ENCODE data around the gene TAS1R2.

Gene TAS1R2

DNA sequence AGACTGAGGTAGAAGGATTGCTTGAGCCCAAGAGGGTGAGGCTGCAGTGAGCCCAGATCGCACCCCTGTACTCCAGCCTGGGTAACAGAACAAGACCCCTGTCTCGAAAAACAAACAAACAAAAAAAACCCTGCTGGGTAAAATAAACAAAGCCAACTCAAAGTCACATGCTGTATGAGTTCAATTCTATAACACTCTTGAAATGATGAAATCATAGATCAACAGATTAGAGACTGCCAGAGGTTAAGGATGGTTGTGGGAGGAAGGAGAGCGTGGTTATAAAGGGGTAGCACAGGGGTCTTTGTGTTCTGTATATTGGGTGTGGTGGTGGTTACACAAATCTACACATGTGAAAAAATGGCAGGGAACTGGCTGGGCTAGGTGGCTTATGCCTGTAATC lies 62.5 kb downstream of the TAS1R2 start:
- no peak for DNase-seq

DNA sequence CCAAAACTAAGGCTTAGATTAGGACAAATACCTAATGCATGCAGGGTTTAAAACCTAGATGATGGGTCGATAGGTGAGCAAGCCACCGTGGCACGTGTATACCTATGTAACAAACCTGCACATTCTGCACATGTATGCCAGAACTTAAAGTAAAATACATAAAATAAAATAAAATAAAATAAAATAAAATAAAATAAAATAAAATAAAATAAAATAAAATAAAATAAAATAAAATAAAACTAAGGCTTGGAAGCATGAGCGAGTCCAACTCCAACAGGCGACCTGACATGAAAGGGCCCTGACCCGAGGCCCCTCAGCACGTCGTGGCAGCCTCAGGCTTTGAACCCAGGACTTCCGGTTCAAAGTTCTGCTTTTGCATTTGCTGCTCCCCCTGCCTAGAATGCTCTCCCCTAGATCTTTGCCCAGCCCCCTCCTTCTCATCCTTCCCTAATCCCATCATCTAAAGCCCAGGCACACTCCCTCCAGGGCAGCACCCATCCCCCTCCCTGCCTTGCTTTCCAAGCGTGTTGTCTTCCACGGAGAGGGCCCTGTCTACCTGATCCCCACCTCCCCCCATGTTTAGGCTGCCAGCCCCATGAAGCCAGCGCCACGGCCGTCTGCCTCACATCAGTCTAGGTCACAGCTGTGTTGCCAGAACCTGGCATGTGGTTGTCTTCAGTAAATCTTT lies 64.3 kb downstream of the TAS1R2 start:
- DNase-seq, result no peak

DNA sequence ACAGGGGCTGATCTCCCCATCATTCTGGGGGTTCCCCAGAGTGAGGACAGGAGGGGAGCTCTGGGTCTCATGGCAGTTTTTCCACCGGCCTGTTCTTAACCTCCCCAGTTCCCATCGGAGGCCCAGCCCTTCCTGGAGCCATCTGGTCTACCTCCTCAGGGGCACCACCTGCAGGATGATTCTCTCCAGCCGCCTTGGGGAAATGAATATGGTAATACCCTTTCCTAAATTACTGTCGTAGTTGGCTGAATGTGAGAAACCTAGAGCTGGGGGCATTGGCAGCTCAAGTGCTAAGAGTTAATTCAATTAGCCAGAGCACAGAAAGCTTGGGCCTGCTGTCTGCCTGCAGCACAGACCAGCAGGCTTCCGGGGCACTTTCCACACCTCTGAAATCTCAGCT lies 64.9 kb downstream of the TAS1R2 start:
- no peak for DNase-seq

DNA sequence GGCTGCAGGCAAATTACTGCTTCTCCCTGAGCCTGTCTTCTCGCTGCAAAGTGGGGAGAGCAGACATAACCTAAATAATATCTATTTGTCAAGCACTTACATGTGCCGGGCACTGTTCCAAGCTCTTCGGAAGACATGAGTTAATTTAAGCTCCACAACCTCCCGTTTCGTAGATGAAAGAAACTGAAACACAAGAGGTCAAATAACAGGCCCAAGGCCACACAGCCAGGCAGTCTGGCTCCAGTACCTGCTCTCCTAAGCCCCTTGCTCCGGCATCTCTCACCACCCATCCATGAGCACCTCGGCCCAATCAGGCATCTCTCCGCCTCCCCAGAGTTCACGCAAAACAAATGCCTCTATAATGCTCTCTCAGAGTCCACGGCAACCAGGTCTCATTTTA lies 65.4 kb downstream of the TAS1R2 start:
- no peak for DNase-seq

DNA sequence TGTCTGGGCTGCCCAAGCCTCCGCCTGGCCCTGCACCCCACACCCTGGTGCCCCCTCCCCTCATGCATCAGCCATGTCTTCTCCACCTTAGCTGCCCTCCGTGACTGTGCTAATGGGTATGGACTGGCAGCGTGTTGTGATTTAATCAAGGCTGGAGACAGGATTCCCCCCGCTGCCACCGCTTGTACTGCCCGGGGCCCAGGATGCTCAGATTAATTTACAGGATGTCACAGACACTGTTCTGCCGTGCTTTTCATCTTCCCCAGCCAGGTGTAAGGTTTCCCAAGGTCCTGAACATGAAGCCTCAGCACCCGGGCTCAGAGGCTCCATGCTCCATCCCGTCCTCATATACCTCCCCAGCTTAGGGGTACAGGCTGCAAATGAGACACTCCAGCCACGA lies 66.3 kb downstream of the TAS1R2 start:
- no peak for DNase-seq

DNA sequence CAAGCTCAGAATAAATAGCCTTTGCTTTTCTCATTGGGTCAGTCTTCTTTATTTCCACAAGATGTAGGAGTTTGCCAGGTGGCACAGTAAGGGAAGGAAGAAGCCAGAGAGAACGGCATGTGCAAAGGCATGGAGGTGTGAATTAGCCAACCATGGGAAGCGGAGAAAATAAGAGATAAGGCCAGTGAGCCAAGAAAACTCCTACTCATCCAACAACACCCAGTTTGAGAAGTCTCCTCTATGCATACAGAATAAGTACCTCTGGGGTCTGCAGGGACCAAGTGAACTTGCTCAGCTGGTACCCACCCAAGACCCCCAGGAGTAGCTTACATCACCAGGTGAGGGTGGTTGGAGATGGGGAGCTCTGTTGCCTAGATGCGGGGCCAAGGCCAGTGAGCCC lies 66.7 kb downstream of the TAS1R2 start:
- no peak for DNase-seq

Data from NCI-H1694 (cell line).